HUES64 (cell line): ENCODE results near the gene IRAG1.

Experiments used
- H3K27ac ChIP-seq: 2 replicates; pipeline ENCODE4 v1.7.0; 2013; ENCODE audit warnings: low read depth, low read length, inconsistent platforms
- H3K27me3 ChIP-seq: 2 replicates; pipeline ENCODE4 v1.6.1; 2013; ENCODE audit warnings: mild to moderate bottlenecking, low read length; ENCODE audit not compliant: insufficient read depth
- H3K36me3 ChIP-seq: 2 replicates; pipeline ENCODE4 v1.6.1; 2013; ENCODE audit warnings: mild to moderate bottlenecking, low read length; ENCODE audit not compliant: insufficient read depth
- H3K4me1 ChIP-seq: 2 replicates; pipeline ENCODE4 v1.6.1; 2013; ENCODE audit warnings: mild to moderate bottlenecking, low read length, moderate library complexity; ENCODE audit not compliant: insufficient read depth
- H3K4me3 ChIP-seq: 2 replicates; pipeline ENCODE4 v1.5.1; 2013; ENCODE audit warnings: mild to moderate bottlenecking, low read length, moderate library complexity
- H3K9ac ChIP-seq: 2 replicates; pipeline ENCODE4 v1.6.1; 2013; ENCODE audit warnings: mild to moderate bottlenecking, low read depth, low read length
- H3K9me3 ChIP-seq: 2 replicates; pipeline ENCODE4 v1.6.1; 2013; ENCODE audit warnings: low read depth, low read length; ENCODE audit not compliant: insufficient read depth
- WGBS: fragments of 150-250, 120-280 bp; methylation state at CpG from one replicate; pipeline ENCODE4 v1.1.7; 2013; ENCODE audit warnings: missing lambda C conversion rate; 5-methylcytosine and 5-hydroxymethylcytosine counted together

The IRAG1 gene

GRCh38 chr11:10663365-10663764 is 30.2 kb downstream of the IRAG1 start:
- no peaks in the 10 kb centered on the region for H3K36me3 ChIP-seq
- no peaks in the 10 kb centered on the region for H3K27me3 ChIP-seq
- H3K27ac ChIP-seq = no peak overlapping the region
- no peak overlapping the region for H3K9ac ChIP-seq
- H3K4me1 ChIP-seq = 0 out of 2 replicates have a peak, but pooled peaks cover 6% of the 10 kb centered on the region
- H3K4me3 ChIP-seq = no peak overlapping the region
- H3K9me3 ChIP-seq = no peaks in the 10 kb centered on the region

- no peaks in the 10 kb centered on the region for H3K36me3 ChIP-seq
- H3K4me3 ChIP-seq = no peak overlapping the region
- H3K9ac ChIP-seq = no peak overlapping the region
- H3K27me3 ChIP-seq = no peaks in the 10 kb centered on the region
- WGBS = 92% methylated on average over 1 of the region's 2 CpGs
- no peak overlapping the region for H3K27ac ChIP-seq
- peaks cover 5% of the 10 kb centered on the region; the same call in 1 of the 2 replicates for H3K4me1 ChIP-seq
- no peaks in the 10 kb centered on the region for H3K9me3 ChIP-seq
Observed at GRCh38 chr11:10660323-10660722, 33.2 kb downstream of the IRAG1 start.

- no peak overlapping the region for H3K4me3 ChIP-seq
- 90% methylated on average over 13 of the region's 13 CpGs for WGBS
- H3K27me3 ChIP-seq = no peaks in the 10 kb centered on the region
- peaks cover 5% of the 10 kb centered on the region; the same call in 1 of the 2 replicates for H3K4me1 ChIP-seq
- no peak overlapping the region for H3K27ac ChIP-seq
- no peaks in the 10 kb centered on the region for H3K36me3 ChIP-seq
- H3K9me3 ChIP-seq = no peaks in the 10 kb centered on the region
- H3K9ac ChIP-seq = no peak overlapping the region
Observed at GRCh38 chr11:10659339-10660216, 34.0 kb downstream of the IRAG1 start.

- WGBS = 92% methylated on average over 6 of the region's 6 CpGs
- Histone ChIP-seq H3K36me3 (no peaks in the 10 kb centered on the region), H3K9me3 (no peaks in the 10 kb centered on the region), H3K9ac (no peak overlapping the region), H3K27ac (no peak overlapping the region), H3K4me1 (peaks cover 5% of the 10 kb centered on the region; the same call in 1 of the 2 replicates), H3K4me3 (no peak overlapping the region), H3K27me3 (no peaks in the 10 kb centered on the region)
Observed at GRCh38 chr11:10658621-10659338, 34.8 kb downstream of the IRAG1 start.

DNA sequence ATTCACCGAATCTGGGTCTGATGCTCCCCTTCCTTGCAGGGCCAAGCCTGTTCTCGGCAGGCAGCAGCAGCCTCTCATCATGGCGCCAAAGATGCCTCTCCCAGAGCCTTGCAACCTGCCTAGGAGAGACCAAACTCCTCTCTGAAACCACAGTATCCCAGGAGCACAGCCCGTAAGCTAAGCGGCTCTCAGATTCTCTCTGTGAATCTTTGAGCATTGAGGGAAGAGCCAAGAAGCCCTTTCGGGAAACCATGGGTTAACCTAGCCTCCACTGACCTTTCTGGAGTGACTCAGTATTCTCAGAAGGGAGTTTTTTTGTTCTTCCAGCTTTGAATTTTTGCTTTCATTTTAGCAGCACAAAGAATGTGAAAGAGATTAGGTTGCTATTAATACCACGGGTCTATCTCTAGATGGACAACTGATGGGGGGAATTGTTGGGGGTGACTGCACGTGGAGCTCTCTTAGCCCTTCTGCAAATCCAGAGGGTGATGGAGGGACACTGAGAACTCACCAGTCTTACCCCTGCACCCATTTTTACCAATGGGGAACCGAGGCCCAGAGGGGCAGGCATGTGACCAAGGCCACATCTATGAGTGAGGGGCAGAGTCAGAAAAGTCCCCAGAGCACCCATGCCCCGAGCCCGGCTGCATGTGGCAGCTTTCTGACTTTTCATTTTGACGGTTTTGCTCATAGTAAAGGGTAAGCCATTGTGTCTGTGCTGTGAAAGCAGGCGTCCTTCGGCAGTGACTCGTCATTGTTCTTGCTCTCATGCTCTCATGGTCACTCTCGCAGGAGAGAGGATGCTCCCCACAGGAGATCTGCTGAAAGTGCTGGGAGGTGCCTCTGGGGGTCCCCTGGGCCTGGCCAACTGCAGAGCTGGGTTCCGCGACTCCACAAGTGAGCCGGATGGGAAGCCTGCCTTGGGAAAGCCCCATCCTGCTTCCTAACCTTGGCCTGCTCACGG is 36.0 kb downstream of the IRAG1 start:
- H3K9me3 ChIP-seq = no peaks in the 10 kb centered on the region
- WGBS = 85% methylated on average over 20 of the region's 20 CpGs
- H3K4me1 ChIP-seq = peaks cover 5% of the 10 kb centered on the region; the same call in 1 of the 2 replicates
- H3K4me3 ChIP-seq = no peak overlapping the region
- no peaks in the 10 kb centered on the region for H3K36me3 ChIP-seq
- no peak overlapping the region for H3K9ac ChIP-seq
- no peaks in the 10 kb centered on the region for H3K27me3 ChIP-seq
- H3K27ac ChIP-seq = no peak overlapping the region

DNA sequence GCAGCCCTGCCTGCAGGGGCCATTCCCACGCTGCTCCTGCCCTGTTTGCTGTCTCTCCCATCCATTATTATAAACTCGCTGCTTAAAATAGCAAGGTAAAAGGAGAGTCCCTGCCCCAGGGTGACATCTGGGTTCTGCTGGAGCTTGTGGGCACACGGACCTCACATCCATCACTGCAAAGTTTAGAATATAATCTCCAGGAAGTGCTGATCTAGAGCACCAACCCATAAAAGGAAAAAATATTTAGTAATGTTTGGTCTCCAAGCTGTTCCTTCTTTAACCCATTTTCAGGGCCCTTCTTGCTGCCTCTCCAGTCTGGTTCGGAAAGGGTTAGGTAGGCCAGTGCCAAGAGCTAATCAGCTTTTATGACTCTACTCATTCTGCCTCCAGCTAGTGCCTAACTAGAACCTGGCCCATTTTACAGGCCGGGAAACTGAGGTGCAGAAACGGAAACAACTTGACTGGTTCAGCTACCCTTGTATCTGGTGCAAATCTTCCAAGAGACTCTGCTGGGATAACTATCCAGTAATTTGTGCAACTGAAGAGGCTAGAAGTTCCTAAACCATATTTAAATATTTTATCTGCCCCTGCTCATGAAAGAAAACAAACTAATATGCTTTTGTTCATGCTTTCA is 37.5 kb downstream of the IRAG1 start:
- Histone ChIP-seq H3K9ac (no peak overlapping the region), H3K4me3 (no peak overlapping the region), H3K27ac (no peak overlapping the region), H3K27me3 (no peaks in the 10 kb centered on the region), H3K36me3 (no peaks in the 10 kb centered on the region), H3K4me1 (peaks cover 5% of the 10 kb centered on the region; the same call in 1 of the 2 replicates), H3K9me3 (no peaks in the 10 kb centered on the region)
- 88% methylated on average over 6 of the region's 6 CpGs for WGBS

GRCh38 chr11:10655227-10655626 is 38.3 kb downstream of the IRAG1 start:
- WGBS = 93% methylated on average over 4 of the region's 4 CpGs
- Histone ChIP-seq H3K27ac (no peak overlapping the region), H3K4me1 (peaks cover 5% of the 10 kb centered on the region; the same call in 1 of the 2 replicates)

DNA sequence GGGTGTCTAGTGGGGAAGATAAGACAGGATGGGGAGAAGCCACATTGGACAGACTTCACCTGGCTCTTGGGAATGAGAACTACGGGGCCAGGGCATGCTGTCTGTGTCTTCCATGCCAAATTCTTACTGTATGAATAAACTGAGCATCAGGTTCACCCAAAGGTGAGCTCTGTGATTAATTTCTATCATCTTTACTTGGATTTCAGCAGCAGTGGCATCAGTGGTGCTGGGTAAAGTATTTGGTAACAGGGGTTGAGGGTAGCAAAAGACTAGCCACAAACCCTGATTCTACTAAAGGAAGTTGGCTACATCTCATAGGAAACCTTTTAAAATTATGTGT is 38.8 kb downstream of the IRAG1 start:
- WGBS = 88% methylated on average over 1 of the region's 1 CpG
- Histone ChIP-seq H3K27ac (no peak overlapping the region), H3K9ac (no peak overlapping the region)

More at GRCh38 chr11:10655227-10655626, 38.3 kb downstream of the IRAG1 start:
- H3K9me3 ChIP-seq = no peaks in the 10 kb centered on the region
- no peaks in the 10 kb centered on the region for H3K27me3 ChIP-seq
- H3K4me3 ChIP-seq = no peak overlapping the region
- H3K9ac ChIP-seq = no peak overlapping the region
- H3K36me3 ChIP-seq = no peaks in the 10 kb centered on the region

DNA sequence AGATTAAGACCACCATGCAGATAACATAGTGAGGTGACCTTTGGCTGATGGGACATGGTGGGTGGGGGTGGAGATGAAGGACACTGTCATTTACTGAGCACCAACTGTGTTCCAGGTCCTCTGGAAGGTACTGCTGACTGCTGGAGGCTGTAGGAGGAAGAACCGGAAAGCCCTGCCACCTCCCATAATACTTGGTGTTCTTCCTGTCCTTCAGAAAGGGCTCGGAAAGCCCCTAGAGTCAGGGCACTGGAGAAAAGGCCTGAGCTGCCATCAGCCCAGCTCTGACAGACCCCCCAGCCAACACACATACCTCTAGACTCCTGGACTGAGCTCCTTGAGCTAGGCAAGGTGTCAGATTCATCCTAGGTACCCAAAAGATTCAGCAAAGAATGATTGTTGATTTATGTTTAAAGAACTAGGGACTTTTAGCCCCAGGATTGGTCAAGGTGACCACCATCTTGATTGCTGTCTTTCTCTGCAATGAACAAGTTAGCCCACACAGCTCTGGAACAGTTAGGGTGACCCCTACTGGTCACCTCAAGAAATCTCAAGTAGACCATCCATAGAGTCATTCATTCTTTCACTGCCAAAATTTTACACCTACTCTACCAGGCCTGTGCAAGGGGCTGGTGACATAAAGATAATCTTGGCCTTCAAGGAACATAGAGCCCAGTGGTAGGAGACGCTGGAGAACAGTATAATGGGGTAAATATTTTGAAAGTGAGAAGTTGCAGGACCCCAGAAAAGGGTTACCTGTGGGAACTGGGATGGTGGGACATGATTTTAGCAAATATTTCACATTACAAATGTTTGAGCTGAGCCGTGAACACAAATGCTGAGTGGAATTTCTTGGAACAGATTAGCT is 39.4 kb downstream of the IRAG1 start:
- no peaks in the 10 kb centered on the region for H3K36me3 ChIP-seq
- WGBS = 77% methylated on average over 4 of the region's 4 CpGs
- no peaks in the 10 kb centered on the region for H3K27me3 ChIP-seq
- no peaks in the 10 kb centered on the region for H3K9me3 ChIP-seq
- H3K4me1 ChIP-seq = peaks cover 5% of the 10 kb centered on the region; the same call in 1 of the 2 replicates
- no peak overlapping the region for H3K4me3 ChIP-seq
- no peak overlapping the region for H3K27ac ChIP-seq
- H3K9ac ChIP-seq = no peak overlapping the region

More for the DNA sequence above, 38.8 kb downstream of the IRAG1 start:
- Histone ChIP-seq H3K4me3 (no peak overlapping the region), H3K4me1 (peaks cover 5% of the 10 kb centered on the region; the same call in 1 of the 2 replicates), H3K27me3 (no peaks in the 10 kb centered on the region), H3K9me3 (no peaks in the 10 kb centered on the region), H3K36me3 (no peaks in the 10 kb centered on the region)

GRCh38 chr11:10653261-10653660 is 40.3 kb downstream of the IRAG1 start:
- WGBS = 93% methylated on average over 2 of the region's 2 CpGs
- Histone ChIP-seq H3K36me3 (no peaks in the 10 kb centered on the region), H3K27ac (no peak overlapping the region), H3K27me3 (no peaks in the 10 kb centered on the region), H3K4me3 (no peak overlapping the region), H3K9ac (no peak overlapping the region), H3K9me3 (no peaks in the 10 kb centered on the region), H3K4me1 (peaks cover 5% of the 10 kb centered on the region; the same call in 1 of the 2 replicates)
